Testis (tissue), 3 donors: Measurements from ENCODE around the gene CADPS. TPM values are rescaled to one million over a fixed set of nuclear protein-coding genes. Genes with fewer than 3 reads are reported as not detected.

Experiments
- DNase-seq: peaks from one replicate; pipeline ENCODE4 v3.0.0-alpha.2; 2019
- H3K27ac ChIP-seq, 2 donors: fragments of 200-600 bp; sonication (generic); one replicate each; pipeline ENCODE4 v1.5.1; 2019
- H3K27me3 ChIP-seq: fragments of 200-600 bp; sonication (generic); one replicate; pipeline ENCODE4 v1.5.1; 2019
- H3K36me3 ChIP-seq: fragments of 200-600 bp; sonication (generic); one replicate; pipeline ENCODE4 v1.5.1; 2017; ENCODE audit warnings: low read depth; ENCODE audit errors: missing control alignments
- H3K4me1 ChIP-seq: fragments of 200-600 bp; sonication (generic); one replicate; pipeline ENCODE4 v1.5.1; 2019
- H3K4me3 ChIP-seq, 2 donors: fragments of 200-600 bp; sonication (generic); one replicate each; pipeline ENCODE4 v1.5.1; 2017 to 2019
- H3K9me3 ChIP-seq: fragments of 200-600 bp; sonication (generic); one replicate; pipeline ENCODE4 v1.5.1; 2017
- CTCF ChIP-seq, 3 experiments: fragments of 450-650 bp in 2 of 3; fragments of 200-600 bp in 1 of 3; sonication (generic) in 1 of 3; IDR thresholded peaks; one replicate each; pipeline ENCODE4 v1.5.1; 2016 to 2019; ENCODE audit warnings: antibody characterized with exemption in 3 of 3, mild to moderate bottlenecking in 2 of 3, moderate library complexity in 1 of 3
- POLR2A ChIP-seq: fragments of 450-650 bp; IDR thresholded peaks from one replicate; pipeline ENCODE4 v1.6.1; 2017; ENCODE audit warnings: antibody characterized with exemption, mild to moderate bottlenecking, moderate library complexity
- WGBS, 2 donors: methylation state at CpG; one replicate each; pipeline ENCODE4 v1.1.5; 2018; 5-methylcytosine and 5-hydroxymethylcytosine counted together
- intact Hi-C: fragments of 100-400 bp; cut with DNase I; formaldehyde crosslinking; loops from one replicate; pipeline ENCODE4 v1.15.1; 2023; ENCODE audit warnings: low total_unique reads
- polyA plus RNA-seq: library from polyadenylated mRNA; stranded (reverse); fragments of 350-450 nt; fragmentation: Illumina TruSeq; extraction: RNeasy Lipid Tissue Mini Kit (QIAGEN cat#74804); gene quantifications from one replicate; pipeline ENCODE4 v1.2.3, GENCODE V29; 2014; ENCODE audit warnings: low read depth, low replicate concordance; ENCODE audit not compliant: insufficient read depth
- total RNA-seq, 2 donors: library from RNA; depleted of rRNA; stranded (reverse); fragments of >200 nt; gene quantifications; one replicate each; pipeline ENCODE4 v1.2.3, GENCODE V29; 2016

Gene CADPS
- total and polyA plus RNA-seq, 3 donors from 2014 or later: 8.6 to 56.4 (median 21.6) TPM

DNA sequence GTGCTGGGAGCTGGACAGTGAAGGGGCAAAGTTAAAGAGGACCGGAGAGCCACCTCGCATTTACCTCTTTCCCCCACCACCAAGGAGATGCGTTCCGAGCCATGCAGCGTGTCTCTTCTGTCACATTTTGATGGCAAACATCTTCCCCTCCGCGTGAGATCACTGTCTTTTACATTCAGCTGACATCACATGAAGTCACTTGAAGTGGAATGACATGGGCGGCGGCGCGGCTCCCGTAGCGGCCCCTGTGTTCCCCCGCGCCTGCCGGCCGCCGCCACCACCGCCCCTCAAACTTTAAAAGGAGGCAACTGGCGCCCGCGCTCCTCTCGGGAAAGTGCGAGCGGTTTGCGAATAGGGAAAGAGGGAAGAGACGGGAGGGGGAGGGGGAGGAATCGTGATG is 502.0 kb downstream of the CADPS start, which contains the start of gene FEZF2:
Gene FEZF2, minus strand, starts transcription at position 336 of the 400 bp plus-strand sequence. CDS start 682 bp downstream, outside the sequence.
- intact Hi-C loops: no loop called here
- TF ChIP-seq CTCF (IDR thresholded peaks at IDR 0.05): no peak
- TF ChIP-seq POLR2A: no peak
- WGBS, 2 donors: 3% methylated on average over 12 to 28 of the region's 28 CpGs
- Histone ChIP-seq H3K4me3 (no peak within 1 kb of the TSS), H3K9me3 (no peaks in the 10 kb centered on the region), H3K27ac (no peak within 1 kb of the TSS), H3K36me3 (no peaks in the 10 kb centered on the region), H3K27me3 (no peaks in the 10 kb centered on the region), H3K4me1 (peaks cover 25% of the 10 kb centered on the region)
- no peak for DNase-seq

DNA sequence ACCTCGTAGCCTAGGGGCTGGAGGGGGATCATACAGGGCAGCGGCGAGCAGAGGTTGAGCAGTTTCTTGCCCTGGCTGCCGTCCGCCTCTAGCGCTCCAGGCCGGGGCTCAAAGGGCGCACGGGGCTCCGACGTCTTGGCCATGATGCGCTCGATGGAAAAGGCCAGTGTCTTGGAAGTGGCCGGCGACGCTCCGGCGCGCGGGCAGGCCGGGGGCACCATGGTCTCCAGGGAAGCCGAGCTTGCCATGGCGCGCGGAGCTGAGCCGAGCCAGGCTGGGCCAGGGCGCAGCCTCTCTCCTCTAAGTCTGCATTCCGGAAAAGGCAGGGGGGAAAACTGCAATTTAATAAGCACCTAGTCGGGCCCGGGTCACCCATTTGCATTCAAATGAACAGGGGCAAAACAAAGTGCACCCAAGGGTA is 502.6 kb downstream of the CADPS start:
- DNase-seq: no peak
- Histone ChIP-seq H3K4me1 (peaks cover 25% of the 10 kb centered on the region), H3K9me3 (no peaks in the 10 kb centered on the region), H3K36me3 (no peaks in the 10 kb centered on the region), H3K4me3 (no peak overlapping the region), H3K27ac (no peak overlapping the region), H3K27me3 (no peaks in the 10 kb centered on the region)
- no peak for TF ChIP-seq CTCF (IDR thresholded peaks at IDR 0.05)
- TF ChIP-seq POLR2A: no peak
- intact Hi-C loops: no loop called here
- 0 to 2% methylated on average over 2 to 28 of the region's 30 CpGs for WGBS, 2 donors

DNA sequence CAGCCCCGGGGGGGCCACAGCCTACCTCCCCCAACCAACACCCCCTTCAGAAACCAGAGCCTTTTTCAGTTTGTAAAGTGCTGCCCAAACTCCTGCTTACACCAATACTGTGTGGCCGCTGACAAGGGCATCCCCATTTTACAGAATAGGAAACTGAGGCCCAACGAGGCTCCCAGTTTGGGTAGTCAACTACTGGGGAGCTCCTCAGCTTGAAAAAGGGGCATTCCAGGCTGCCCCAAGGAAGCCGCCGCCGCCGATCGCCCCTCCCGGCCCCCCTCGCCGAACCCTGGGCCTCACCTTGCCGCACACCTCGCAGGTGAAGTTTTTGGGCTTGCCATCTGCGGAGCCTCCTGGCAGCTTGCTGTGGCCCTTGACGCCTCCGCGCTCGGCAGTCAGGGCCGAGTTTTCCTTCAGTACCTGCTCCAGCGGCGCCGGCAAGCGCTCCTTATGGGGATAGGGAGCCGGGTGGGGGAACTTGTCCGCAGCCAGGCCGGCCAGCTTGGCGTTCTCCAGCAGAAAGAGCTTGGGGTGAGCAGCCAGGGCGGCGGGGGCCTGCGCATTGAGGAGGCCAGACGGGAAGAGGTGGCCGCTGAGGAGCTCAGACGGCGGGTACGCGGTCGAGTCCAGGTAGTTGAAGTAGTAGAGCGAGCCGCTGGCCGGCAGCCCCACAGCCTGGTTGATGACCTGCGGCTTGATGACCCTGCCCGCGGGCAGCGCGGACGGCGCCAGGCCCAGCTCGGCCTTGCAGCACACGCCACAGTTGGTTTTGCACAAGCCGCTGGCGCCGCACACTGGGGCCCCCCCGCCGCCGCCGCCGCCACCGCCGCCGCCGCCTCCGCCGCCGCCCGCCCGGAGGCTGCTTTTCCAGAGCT is 503.3 kb downstream of the CADPS start:
- Histone ChIP-seq H3K27ac (no peak overlapping the region), H3K36me3 (no peaks in the 10 kb centered on the region), H3K4me1 (peaks cover 25% of the 10 kb centered on the region), H3K4me3 (no peak overlapping the region), H3K27me3 (no peaks in the 10 kb centered on the region), H3K9me3 (no peaks in the 10 kb centered on the region)
- no peak for TF ChIP-seq POLR2A
- TF ChIP-seq CTCF (IDR thresholded peaks at IDR 0.05): no peak
- intact Hi-C loops: no loop called here
- no peak for DNase-seq
- WGBS, 2 donors: 2 to 3% methylated on average over 17 to 62 of the region's 66 CpGs

DNA sequence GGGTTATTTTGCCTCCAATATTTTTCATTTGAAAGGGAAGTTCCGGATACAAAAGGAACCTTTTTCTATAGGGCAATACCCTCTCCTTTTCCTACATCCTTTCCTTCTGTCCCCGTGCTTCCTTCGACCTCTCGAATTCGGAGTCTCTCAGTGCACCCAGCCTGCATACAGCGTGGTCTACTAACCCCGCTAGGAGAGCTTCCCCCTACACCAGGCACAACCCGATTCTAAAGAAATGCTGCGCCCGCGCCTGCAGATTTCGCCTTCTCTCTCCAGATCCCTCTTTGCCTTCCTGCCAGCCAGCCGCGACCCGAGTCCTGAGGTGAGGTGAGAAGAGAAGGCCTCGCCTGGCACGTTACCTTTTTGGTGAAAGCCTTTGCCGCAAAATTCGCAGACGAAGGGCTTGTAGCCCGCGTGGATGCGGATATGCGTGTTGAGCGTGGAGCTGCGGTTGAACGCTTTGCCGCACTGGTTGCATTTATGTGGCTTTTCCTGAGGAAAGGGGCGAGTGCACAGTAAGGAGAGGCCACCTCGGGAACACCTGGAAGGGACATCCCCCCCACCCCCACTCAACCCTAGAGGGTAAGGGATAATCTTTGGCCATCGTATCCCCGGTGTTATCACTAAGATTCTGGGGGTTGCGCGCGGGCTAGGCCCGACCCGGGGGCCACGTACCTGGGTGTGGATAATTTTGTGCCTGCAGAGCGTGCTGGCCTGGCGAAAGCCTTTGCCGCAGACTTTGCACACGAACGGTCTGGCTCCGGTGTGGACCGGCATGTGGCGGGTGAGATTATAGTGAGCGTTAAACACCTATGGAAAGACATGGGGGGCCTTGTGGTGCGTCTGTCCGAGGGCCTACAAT is 504.1 kb downstream of the CADPS start:
- Histone ChIP-seq H3K36me3 (no peaks in the 10 kb centered on the region), H3K4me3 (no peak overlapping the region), H3K27ac (no peak overlapping the region), H3K9me3 (no peaks in the 10 kb centered on the region), H3K27me3 (no peaks in the 10 kb centered on the region), H3K4me1 (peaks cover 25% of the 10 kb centered on the region)
- no peak for DNase-seq
- TF ChIP-seq POLR2A: no peak
- TF ChIP-seq CTCF (IDR thresholded peaks at IDR 0.05): no peak
- 6 to 7% methylated on average over 22 to 49 of the region's 49 CpGs for whole genome bisulfite sequencing, 2 donors
- intact Hi-C loops: no loop called here
